GM19023 (cell line): Measurements from ENCODE around the gene MKNK1.

Experiments used
- ATAC-seq: cut with Tn5 transposase; IDR thresholded peaks from one replicate; pipeline ENCODE4 v1.9.1; 2021; ENCODE audit warnings: mild to moderate bottlenecking, moderate library complexity; ENCODE audit not compliant: unreplicated experiment

MKNK1 gene

GRCh38 chr1:46568461-46568891 is 35.6 kb downstream of the MKNK1 start:
- no peak for ATAC-seq

GRCh38 chr1:46563341-46563740 is 40.7 kb downstream of the MKNK1 start:
- ATAC-seq: no peak

- no peak for ATAC-seq
Measured at GRCh38 chr1:46562498-46562897, 41.6 kb downstream of the MKNK1 start.

- no peak for ATAC-seq
Measured at GRCh38 chr1:46558966-46559365, 45.1 kb downstream of the MKNK1 start.

GRCh38 chr1:46558141-46558963 is 45.7 kb downstream of the MKNK1 start:
- ATAC-seq: no peak

GRCh38 chr1:46557403-46557802 is 46.7 kb downstream of the MKNK1 start:
- ATAC-seq: no peak

GRCh38 chr1:46556822-46557221 is 47.2 kb downstream of the MKNK1 start:
- ATAC-seq: no peak

- no peak for ATAC-seq
Measured at GRCh38 chr1:46555826-46556619, 48.0 kb downstream of the MKNK1 start.

GRCh38 chr1:46554597-46555381 is 49.3 kb downstream of the MKNK1 start:
- ATAC-seq: no peak

- ATAC-seq: no peak
Measured at GRCh38 chr1:46554236-46554596, 49.9 kb downstream of the MKNK1 start.

- no peak for ATAC-seq
Measured at GRCh38 chr1:46553506-46553905, 50.6 kb downstream of the MKNK1 start.

GRCh38 chr1:46552357-46553237 is 51.5 kb downstream of the MKNK1 start:
- ATAC-seq: no peak

GRCh38 chr1:46551597-46552095 is 52.4 kb downstream of the MKNK1 start, which contains the start of gene KNCN:
TSS of gene KNCN (minus strand) at chr1:46551647. CDS start at chr1:46551215, 432 bp downstream.
- no peak for ATAC-seq

- ATAC-seq: no peak
Measured at GRCh38 chr1:46550751-46551231, 53.3 kb downstream of the MKNK1 start.

GRCh38 chr1:46549697-46550681 is 54.1 kb downstream of the MKNK1 start:
- no peak for ATAC-seq

- ATAC-seq: no peak
Measured at GRCh38 chr1:46547481-46548383, 56.3 kb downstream of the MKNK1 start.

- ATAC-seq: no peak
Measured at GRCh38 chr1:46546210-46546609, 57.9 kb downstream of the MKNK1 start.

GRCh38 chr1:46545784-46546183 is 58.3 kb downstream of the MKNK1 start:
- ATAC-seq: no peak
